ENCODE data around the gene NFE2.

DNA sequence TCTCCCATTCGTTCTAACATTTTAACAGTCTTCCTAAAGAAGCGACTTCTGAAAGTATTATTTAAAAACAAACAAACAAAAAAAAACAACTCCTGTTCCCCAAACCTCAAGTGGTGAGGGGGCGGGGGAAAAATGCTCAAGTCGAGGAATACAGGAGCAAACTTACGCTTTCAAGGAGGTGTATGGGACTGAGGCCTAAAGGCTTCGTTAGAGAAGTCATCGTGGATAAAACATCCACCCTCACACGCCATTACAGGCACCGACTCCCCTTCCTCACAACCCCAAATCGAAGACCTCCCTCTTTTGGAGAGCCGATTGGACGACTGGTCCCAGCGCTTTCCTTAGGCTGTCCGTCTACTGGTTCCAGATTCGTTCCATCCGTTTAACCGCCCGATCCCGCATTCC, 21.6 kb downstream of the NFE2 start:
- TF ChIP-seq YY1 (IDR thresholded peaks at IDR 0.05; ENCODE audit: insufficient read depth, insufficient read length): no peak
- TF ChIP-seq SUZ12 (IDR thresholded peaks at IDR 0.05; ENCODE audit: extremely low read depth, insufficient read depth, insufficient read length): no peak
- no peak for TF ChIP-seq ZNF274 (IDR thresholded peaks at IDR 0.05; ENCODE audit: low read depth, low read length)

Data from NT2/D1 (cell line).